Ureter (tissue), 1 donor: ENCODE data around the gene SLC2A6. TPM values are rescaled to one million over a fixed set of nuclear protein-coding genes. Genes with fewer than 3 reads are reported as not detected.

Source experiments
- DNase-seq: peaks from one replicate; pipeline ENCODE4 v3.0.0-alpha.2; 2020; ENCODE audit warnings: low spot score
- total RNA-seq: library from RNA; stranded (reverse); gene quantifications from one replicate; pipeline ENCODE4 v1.2.4, GENCODE V29; 2023
- donor health status: DM: yes; HTN: yes; CAD: no.

Gene SLC2A6
- total RNA-seq, 1 donor from 2014 or later: 19.6 TPM

GRCh38 chr9:133515615-133516255 lies 36.8 kb upstream of the SLC2A6 start:
- no peak for DNase-seq

DNA sequence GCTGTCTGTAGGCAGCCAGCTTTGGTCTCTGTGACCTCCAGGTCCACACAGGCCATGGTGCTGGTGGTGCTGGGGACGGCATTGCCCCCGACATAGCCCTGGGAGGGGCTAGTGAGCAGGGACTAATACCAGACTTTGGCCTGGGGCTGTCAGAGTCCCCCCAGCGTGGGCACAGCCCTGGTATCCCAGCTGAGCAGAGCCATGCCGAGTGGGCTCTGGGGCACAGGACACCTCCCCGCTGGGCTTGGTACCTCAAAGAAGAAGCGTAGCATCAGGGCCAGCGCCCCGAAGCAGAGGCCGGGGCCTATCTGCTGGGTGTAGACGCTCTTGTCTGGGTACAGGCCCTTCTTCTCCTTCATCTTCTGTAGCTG lies 36.3 kb upstream of the SLC2A6 start:
- DNase-seq: no peak

GRCh38 chr9:133514460-133515239 lies 35.8 kb upstream of the SLC2A6 start:
- DNase-seq: no peak

- no peak for DNase-seq
Observed at GRCh38 chr9:133513214-133514100, 34.6 kb upstream of the SLC2A6 start.

DNA sequence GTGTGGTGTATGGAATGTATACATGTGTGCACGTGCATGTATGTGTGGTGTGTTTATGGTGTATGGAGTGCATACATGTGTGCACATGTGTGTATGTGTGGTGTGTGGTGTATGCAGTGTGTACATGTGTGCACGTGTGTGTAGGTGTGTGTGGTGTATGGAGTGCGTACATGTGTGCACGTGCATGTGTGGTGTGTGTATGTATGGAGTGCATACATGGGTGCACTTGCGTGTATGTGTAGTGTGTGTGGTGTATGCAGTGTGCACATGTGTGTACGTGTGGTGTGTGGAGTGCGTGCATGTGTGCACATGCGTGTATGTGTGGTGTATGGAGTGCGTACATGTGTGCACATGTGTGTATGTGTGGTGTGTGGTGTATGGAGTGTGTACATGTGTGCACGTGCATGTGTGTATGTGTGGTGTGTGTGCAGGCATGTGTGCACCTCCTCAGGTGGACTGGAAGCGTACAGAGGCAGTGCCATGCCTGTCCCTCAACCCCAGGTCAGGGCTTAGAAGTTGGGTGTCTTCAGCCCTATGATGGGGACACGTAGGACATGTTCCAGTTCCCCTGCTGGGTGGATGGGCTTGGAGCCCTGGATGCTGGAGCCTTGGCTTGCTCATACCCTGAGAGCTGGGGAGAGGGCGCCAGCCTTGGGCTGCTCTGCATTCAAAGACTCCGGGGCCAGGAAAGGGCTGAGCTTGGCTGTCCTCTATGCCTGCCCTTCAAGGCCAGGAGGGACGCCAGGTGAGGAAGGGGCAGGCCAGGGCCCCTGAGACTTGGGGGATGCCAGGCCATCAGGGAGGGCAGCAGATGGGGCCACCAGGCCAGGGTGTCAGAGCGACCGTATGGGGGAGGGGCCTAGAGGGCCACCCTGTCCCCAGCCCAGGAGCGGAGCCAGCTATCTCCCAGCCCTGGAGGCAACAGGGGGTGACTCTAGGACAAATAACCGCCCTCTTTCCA lies 33.6 kb upstream of the SLC2A6 start:
- DNase-seq: no peak

DNA sequence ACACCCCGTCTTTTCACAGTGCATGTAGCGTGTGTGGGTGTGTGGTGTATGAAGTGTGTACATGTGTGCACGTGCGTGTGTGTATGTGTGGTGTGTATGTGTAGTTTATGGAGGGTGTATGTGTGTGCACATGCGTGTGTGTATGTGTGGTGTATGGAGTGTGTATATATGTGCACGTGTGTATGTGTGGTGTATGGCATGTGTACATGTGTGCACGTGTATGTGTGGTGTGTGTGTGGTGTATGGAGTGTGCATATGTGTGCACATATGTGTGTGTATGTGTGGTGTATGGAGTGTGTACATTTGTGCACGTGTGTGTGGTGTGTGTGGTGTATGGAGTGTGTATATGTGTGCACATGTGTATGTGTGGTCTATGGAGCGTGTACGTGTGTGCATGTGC lies 32.7 kb upstream of the SLC2A6 start:
- DNase-seq: no peak

GRCh38 chr9:133510926-133511505 lies 32.1 kb upstream of the SLC2A6 start:
- DNase-seq: no peak

DNA sequence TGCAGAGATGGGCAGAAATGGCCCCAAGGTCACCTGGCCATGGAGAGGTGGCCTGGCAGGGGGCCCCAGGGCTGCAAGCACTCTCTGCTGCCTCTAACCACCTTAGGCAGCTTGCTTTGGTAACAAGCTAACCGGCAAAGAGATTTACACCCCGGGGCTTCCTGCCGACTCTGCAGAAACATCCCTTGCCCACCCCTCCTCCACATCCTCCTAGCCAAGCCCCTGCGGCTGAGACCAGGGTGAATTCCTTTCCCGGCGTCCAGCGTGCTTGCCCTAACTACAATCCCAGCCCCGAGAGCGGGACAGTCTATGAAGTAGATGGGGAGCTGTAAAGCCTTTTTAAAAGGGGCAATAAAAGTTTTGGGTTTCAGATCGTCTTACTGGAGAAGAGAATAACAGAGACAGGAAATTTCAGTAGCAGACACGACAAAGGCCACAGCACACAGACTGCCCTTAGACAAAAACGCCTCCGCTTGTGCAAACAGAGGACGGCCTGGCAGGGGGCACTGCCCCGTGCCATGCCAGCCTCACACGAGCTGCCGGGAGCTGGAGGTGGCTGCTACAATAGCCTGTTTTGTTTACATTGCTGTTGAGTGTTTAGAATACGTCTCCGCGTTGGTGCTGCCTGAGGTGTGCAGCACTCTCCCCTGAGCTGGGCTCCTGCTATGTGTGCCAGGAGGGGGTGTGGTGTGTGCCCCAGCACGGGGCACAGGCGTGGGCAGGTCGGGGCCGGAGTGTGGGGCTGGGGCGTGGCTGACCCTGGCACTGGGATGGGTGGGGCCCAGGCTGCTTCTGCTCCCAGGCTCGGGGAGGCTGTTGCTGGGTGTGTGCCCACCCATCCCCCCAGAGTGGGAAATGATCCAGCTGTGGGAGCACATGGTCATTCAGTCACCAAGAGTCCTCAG lies 30.5 kb upstream of the SLC2A6 start:
- DNase-seq: no peak

GRCh38 chr9:133508046-133508445 lies 29.1 kb upstream of the SLC2A6 start:
- no peak for DNase-seq

GRCh38 chr9:133507246-133507965 lies 28.5 kb upstream of the SLC2A6 start:
- no peak for DNase-seq

GRCh38 chr9:133506653-133507038 lies 27.7 kb upstream of the SLC2A6 start:
- DNase-seq: no peak

- DNase-seq: no peak
Observed at GRCh38 chr9:133505901-133506652, 27.2 kb upstream of the SLC2A6 start.

DNA sequence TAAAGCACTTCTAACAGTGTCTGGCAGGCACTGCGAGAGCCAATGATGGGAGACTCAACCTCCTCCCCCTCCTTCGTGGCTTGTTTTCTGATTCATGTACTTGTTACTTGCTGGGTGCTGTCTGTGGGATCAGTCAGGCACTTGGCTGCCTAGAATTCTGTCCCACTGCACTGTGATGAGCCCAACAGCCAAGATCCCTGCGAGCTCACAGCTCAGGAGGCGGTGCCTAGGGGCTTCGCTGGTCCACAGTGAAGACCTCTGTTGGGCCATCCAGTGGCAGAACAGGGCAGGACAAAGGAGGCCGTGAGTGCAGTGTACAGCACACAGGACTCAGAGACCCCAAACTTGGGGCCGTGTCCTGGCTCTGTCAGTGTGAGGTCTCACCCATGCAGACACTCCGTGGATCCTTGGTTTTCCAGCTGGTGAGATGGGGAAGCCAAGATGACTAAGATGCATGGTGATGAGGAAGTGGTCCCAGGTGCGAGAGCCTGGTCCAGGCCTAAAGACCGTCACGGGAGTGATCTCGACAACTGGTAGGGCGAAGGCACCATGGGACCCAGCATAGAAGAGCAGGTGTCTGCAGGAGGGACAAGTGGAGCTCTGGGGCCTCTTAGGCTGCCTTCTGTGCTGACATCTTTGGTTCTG lies 26.4 kb upstream of the SLC2A6 start:
- DNase-seq: no peak

GRCh38 chr9:133502112-133502511 lies 23.2 kb upstream of the SLC2A6 start:
- no peak for DNase-seq

GRCh38 chr9:133499892-133500270 lies 21.0 kb upstream of the SLC2A6 start:
- no peak for DNase-seq

DNA sequence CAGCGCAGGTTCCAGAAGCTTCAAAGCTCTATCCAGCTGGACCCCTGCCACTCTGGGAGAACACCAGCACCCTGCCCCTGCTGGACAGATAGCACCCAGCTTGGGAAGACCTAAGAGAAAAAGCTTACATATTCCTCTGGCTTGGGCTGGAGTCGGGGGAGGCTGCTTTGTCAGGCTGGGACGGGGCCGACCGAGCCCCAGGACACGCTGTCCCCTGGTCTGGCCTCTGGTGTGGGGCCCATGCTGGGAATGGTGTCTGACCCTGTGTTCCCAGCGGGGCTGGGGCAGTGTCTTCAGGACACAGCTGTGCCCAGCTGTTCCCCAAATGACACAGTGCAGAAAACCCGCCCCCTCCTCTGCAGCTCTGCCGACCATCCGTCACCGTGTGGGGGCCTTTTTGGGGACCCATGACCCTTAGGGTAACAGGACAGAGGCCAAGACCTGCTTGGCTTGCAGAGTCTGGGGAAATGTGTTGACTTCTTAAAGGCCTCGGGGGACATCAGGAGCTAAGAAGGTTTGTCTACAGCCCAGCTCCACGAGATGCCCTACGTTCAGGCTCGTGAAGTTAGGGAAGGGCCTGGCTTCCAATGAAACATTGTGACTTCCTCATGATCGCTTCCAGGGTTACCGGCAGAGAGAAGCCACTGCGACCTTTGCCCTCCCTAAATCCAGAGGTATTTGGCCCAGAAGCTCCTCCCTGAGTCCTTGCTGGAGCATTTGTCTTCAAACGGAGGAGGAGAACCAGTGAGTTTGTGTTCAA lies 20.4 kb upstream of the SLC2A6 start:
- no peak for DNase-seq
